ENCODE data around the gene SYT3. TPM values are rescaled to one million over a fixed set of nuclear protein-coding genes. Genes with fewer than 3 reads are reported as not detected.
"Not testable (repeated sequence)": the region's sequence is repeated elsewhere in the genome, so short reads cannot be mapped to it uniquely, and the experiment has no call there.

SYT3 gene
- total RNA-seq, 2 experiments from 2014 or later = 0.17 TPM

GRCh38 chr19:50581795-50582660 is 57.7 kb downstream of the SYT3 start:
- POLR2A ChIA-PET = not testable (repeated sequence)

GRCh38 chr19:50580970-50581634 is 58.6 kb downstream of the SYT3 start:
- H3K27ac Mint-ChIP-seq = no peak overlapping the region
- POLR2A ChIA-PET = no interaction called here
- H3K36me3 Mint-ChIP-seq = no peaks in the 10 kb centered on the region
- H3K27me3 Mint-ChIP-seq = peaks cover 5% of the 10 kb centered on the region
- ATAC-seq (ENCODE audit: low read depth) (no peak), DNase-seq (no peak)
- no peaks in the 10 kb centered on the region for H3K9me3 Mint-ChIP-seq
- no peaks in the 10 kb centered on the region for H3K4me1 Mint-ChIP-seq
- H3K4me3 Mint-ChIP-seq = no peak overlapping the region

More at GRCh38 chr19:50581795-50582660, 57.7 kb downstream of the SYT3 start:
- H3K36me3 Mint-ChIP-seq; H3K27ac Mint-ChIP-seq; DNase-seq; H3K9me3 Mint-ChIP-seq; ATAC-seq (ENCODE audit: low read depth); H3K27me3 Mint-ChIP-seq; H3K4me3 Mint-ChIP-seq; H3K4me1 Mint-ChIP-seq: not testable (repeated sequence)

- H3K4me3 Mint-ChIP-seq = no peak overlapping the region
- POLR2A ChIA-PET = no interaction called here
- H3K27me3 Mint-ChIP-seq = peaks cover 5% of the 10 kb centered on the region
- H3K4me1 Mint-ChIP-seq = no peaks in the 10 kb centered on the region
- no peak for ATAC-seq (ENCODE audit: low read depth)
- no peak overlapping the region for H3K27ac Mint-ChIP-seq
- no peaks in the 10 kb centered on the region for H3K9me3 Mint-ChIP-seq
- no peaks in the 10 kb centered on the region for H3K36me3 Mint-ChIP-seq
- DNase-seq = no peak
Observed at GRCh38 chr19:50580240-50580639, 59.4 kb downstream of the SYT3 start.

GRCh38 chr19:50576769-50577168 is 62.9 kb downstream of the SYT3 start:
- H3K9me3 Mint-ChIP-seq; H3K4me3 Mint-ChIP-seq; DNase-seq; H3K36me3 Mint-ChIP-seq; ATAC-seq (ENCODE audit: low read depth); H3K27ac Mint-ChIP-seq; POLR2A ChIA-PET; H3K4me1 Mint-ChIP-seq: not testable (repeated sequence)
- H3K27me3 Mint-ChIP-seq = peaks cover 10% of the 10 kb centered on the region

- ATAC-seq (ENCODE audit: low read depth) (no peak), DNase-seq (no peak)
- Mint-ChIP-seq H3K27me3 (peaks cover 26% of the 10 kb centered on the region), H3K36me3 (no peaks in the 10 kb centered on the region), H3K27ac (no peak overlapping the region), H3K9me3 (no peaks in the 10 kb centered on the region), H3K4me1 (no peaks in the 10 kb centered on the region), H3K4me3 (no peak overlapping the region)
- POLR2A ChIA-PET = no interaction called here
Observed at GRCh38 chr19:50573741-50574461, 65.8 kb downstream of the SYT3 start.

Other genes starting within 250 kb of the SYT3 start
- gene SPIB, start 220.9 kb downstream of the SYT3 start, total RNA-seq = under 1 TPM in 1 of 2 experiments, not detected in 1; 0.42 TPM
- gene MYBPC2, start 207.0 kb downstream of the SYT3 start, total RNA-seq = under 1 TPM in 1 of 2 experiments, not detected in 1; 0.14 TPM
- gene EMC10, start 163.4 kb downstream of the SYT3 start, total RNA-seq = 10 to 100 TPM; 56.0 to 60.7 TPM
- gene GARIN5A, start 163.0 kb downstream of the SYT3 start, total RNA-seq = under 1 TPM; 0.50 to 0.57 TPM
- 10 to 100 TPM; 31.5 to 37.3 TPM for gene JOSD2, start 128.7 kb downstream of the SYT3 start, total RNA-seq
- gene ASPDH, start 126.0 kb downstream of the SYT3 start, total RNA-seq = not detected
- not detected for gene LRRC4B, start 71.4 kb downstream of the SYT3 start, total RNA-seq
- gene C19orf81, start 9.6 kb upstream of the SYT3 start, total RNA-seq = 1 to 10 TPM in 1 of 2 experiments, under 1 TPM in 1; 0.75 to 2.0 TPM
- gene SHANK1, start 79.9 kb upstream of the SYT3 start, total RNA-seq = not detected
- gene CLEC11A, start 83.5 kb upstream of the SYT3 start, total RNA-seq = 1 to 10 TPM; 2.4 to 2.7 TPM
- not detected for gene GPR32, start 130.6 kb upstream of the SYT3 start, total RNA-seq
- not detected for gene ACP4, start 150.5 kb upstream of the SYT3 start, total RNA-seq
- gene KLK1, start 183.9 kb upstream of the SYT3 start, total RNA-seq = 1 to 10 TPM; 1.4 to 2.7 TPM
- gene KLK15, start 193.7 kb upstream of the SYT3 start, total RNA-seq = not detected
- not detected for gene KLK3, start 215.0 kb upstream of the SYT3 start, total RNA-seq
- under 1 TPM in 1 of 2 experiments, not detected in 1; 0.44 TPM for gene KLK2, start 233.6 kb upstream of the SYT3 start, total RNA-seq

All from activated naive CD8-positive, alpha-beta T cell treated with anti-CD3 and anti-CD28 coated beads, Interleukin-2, amount 10 ng/mL, durations not matched to agents 7 days and 5 days (primary cell).